SU-DHL-6 (cell line): Measurements from ENCODE around the gene ALDH1L2.

Experiments used
- H2AFZ ChIP-seq: fragments of 200-600 bp; sonication (generic); 2 replicates; pipeline ENCODE4 v1.6.1; 2014; ENCODE audit warnings: low read depth, mild to moderate bottlenecking, moderate library complexity, mixed read lengths, antibody characterized with exemption, low read length; ENCODE audit not compliant: severe bottlenecking
- H3F3A ChIP-seq: fragments of 200-600 bp; shearing (Covaris generic); 2 replicates; pipeline ENCODE4 v1.6.0; 2016; ENCODE audit warnings: antibody characterized with exemption, mild to moderate bottlenecking; ENCODE audit not compliant: insufficient read depth
- H3K27ac ChIP-seq: fragments of 200-600 bp; sonication (generic); 2 replicates; pipeline ENCODE4 v1.5.1; 2016; ENCODE audit warnings: low read depth, mild to moderate bottlenecking, low read length, moderate library complexity, mixed read lengths
- H3K27me3 ChIP-seq: fragments of 200-600 bp; sonication (generic), shearing (Covaris generic); 2 replicates; pipeline ENCODE4 v1.6.0; 2014; ENCODE audit warnings: mild to moderate bottlenecking, low read length
- H3K36me3 ChIP-seq: fragments of 200-600 bp; sonication (generic); 2 replicates; pipeline ENCODE4 v1.6.1; 2014; ENCODE audit warnings: mild to moderate bottlenecking, low read length, mixed read lengths
- H3K4me2 ChIP-seq: fragments of 300-600, 200-600 bp; shearing (Covaris generic), sonication (generic); 2 replicates; pipeline ENCODE4 v1.6.0; 2014; ENCODE audit warnings: low read length, low read depth, mild to moderate bottlenecking; ENCODE audit not compliant: poor library complexity, severe bottlenecking
- H3K4me3 ChIP-seq: fragments of 200-600 bp; sonication (generic); 2 replicates; pipeline ENCODE4 v1.5.1; 2014; ENCODE audit warnings: antibody characterized with exemption, low read length, mild to moderate bottlenecking, mixed read lengths; ENCODE audit not compliant: insufficient read depth, poor library complexity, severe bottlenecking
- H3K79me2 ChIP-seq: fragments of 200-600 bp; sonication (generic); 2 replicates; pipeline ENCODE4 v1.6.1; 2014; ENCODE audit warnings: mild to moderate bottlenecking, low read length, moderate library complexity; ENCODE audit not compliant: insufficient read depth
- H3K9ac ChIP-seq: fragments of 200-600 bp; sonication (generic); 2 replicates; pipeline ENCODE4 v1.7.0; 2014; ENCODE audit warnings: mild to moderate bottlenecking, low read length
- H3K9me2 ChIP-seq: fragments of 200-600 bp; sonication (generic); replicated peaks from 2 replicates; pipeline ENCODE4 v1.6.1; 2014; ENCODE audit warnings: low read length; ENCODE audit not compliant: insufficient read depth
- H3K9me3 ChIP-seq: fragments of 200-600 bp; sonication (generic); 2 replicates; pipeline ENCODE4 v1.6.1; 2014; ENCODE audit warnings: low read length, mixed read lengths; ENCODE audit not compliant: insufficient read depth
- H4K20me1 ChIP-seq: fragments of 200-600 bp; sonication (generic); 2 replicates; pipeline ENCODE4 v1.6.1; 2014; ENCODE audit warnings: low read depth, mild to moderate bottlenecking, antibody characterized with exemption, low read length, moderate library complexity, mixed read lengths
- EZH2phosphoT487 ChIP-seq: fragments of 200-600 bp; sonication (generic), shearing (Covaris generic); conservative IDR thresholded peaks from 2 replicates; pipeline ENCODE4 v1.6.1; 2018; ENCODE audit warnings: mild to moderate bottlenecking, antibody characterized with exemption, low read length, moderate library complexity, mixed read lengths
- TF ChIP-seq, protein P1 (sequence below): fragments of 200-600 bp; sonication (generic); IDR thresholded peaks from one replicate; pipeline ENCODE4 v1.5.1; 2017; ENCODE audit warnings: antibody characterized with exemption, mild to moderate bottlenecking, low read length, moderate library complexity; ENCODE audit not compliant: insufficient read depth, poor library complexity, severe bottlenecking

ALDH1L2 gene

DNA sequence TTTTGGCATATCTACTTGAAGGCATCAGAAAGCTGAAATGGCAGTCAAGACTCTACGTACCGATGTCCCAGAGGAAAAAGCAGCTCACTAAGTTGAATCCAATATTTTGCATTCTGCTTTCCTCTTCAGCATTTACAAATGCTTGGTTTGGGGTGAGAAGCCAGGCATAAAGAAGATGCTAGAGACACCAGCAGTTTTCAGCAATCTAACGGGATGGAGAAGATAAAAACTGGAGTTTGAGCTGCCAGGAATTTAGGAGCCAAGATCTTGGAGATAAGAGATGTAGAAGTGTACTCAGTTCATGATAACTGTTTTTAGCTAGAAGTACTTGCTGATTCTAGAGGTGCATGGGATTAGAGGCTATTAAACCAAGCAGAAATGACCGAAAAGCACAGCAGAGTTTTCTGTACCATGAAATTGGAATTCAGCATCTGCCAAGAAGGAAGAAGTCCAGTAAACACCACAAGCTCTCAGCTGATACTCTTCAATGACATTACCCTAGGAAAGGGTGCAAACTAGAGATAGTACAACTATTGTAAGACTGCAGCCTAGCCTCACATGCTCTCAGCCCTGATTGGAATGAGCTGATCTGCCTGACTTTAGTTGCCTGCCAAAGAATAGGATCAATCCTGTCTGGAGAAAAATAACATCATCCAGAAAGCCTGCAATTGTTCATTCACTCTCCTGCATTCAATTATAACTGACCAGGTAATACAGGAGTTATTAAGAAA lies 7.4 kb upstream of the ALDH1L2 start:
- Histone ChIP-seq H3K9me3 (no peaks in the 10 kb centered on the region), H3K36me3 (no peaks in the 10 kb centered on the region), H4K20me1 (no peaks in the 10 kb centered on the region), H2AFZ (no peak overlapping the region), H3K27ac (no peak overlapping the region), H3K4me2 (no peak overlapping the region), H3F3A (no peaks in the 10 kb centered on the region), H3K79me2 (no peaks in the 10 kb centered on the region), H3K9me2 (no peaks in the 10 kb centered on the region), H3K4me3 (no peak overlapping the region), H3K9ac (no peak overlapping the region), H3K27me3 (no peaks in the 10 kb centered on the region)
- no peak for TF ChIP-seq EZH2phosphoT487
- TF ChIP-seq, protein P1, sequence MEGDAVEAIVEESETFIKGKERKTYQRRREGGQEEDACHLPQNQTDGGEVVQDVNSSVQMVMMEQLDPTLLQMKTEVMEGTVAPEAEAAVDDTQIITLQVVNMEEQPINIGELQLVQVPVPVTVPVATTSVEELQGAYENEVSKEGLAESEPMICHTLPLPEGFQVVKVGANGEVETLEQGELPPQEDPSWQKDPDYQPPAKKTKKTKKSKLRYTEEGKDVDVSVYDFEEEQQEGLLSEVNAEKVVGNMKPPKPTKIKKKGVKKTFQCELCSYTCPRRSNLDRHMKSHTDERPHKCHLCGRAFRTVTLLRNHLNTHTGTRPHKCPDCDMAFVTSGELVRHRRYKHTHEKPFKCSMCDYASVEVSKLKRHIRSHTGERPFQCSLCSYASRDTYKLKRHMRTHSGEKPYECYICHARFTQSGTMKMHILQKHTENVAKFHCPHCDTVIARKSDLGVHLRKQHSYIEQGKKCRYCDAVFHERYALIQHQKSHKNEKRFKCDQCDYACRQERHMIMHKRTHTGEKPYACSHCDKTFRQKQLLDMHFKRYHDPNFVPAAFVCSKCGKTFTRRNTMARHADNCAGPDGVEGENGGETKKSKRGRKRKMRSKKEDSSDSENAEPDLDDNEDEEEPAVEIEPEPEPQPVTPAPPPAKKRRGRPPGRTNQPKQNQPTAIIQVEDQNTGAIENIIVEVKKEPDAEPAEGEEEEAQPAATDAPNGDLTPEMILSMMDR = no peak

DNA sequence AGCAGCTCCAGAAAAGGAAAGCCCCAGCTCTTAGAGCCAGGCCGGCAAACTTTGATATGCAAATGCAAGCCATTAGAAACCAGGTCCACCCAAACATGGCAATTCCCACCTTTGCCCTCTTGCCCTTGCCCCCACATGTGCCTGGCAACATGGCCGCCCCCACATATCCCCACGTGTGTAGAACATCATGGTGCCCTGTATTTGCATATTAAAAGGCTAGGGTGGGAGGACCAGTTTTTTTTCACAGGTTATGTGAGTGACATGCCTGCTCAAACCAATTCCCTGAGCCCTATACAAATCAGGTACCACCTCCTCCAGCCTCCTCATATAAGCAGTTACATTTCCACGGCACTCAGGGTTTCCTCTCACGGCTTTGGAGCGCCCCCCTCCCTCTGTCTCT lies 6.1 kb upstream of the ALDH1L2 start:
- H3F3A ChIP-seq = no peaks in the 10 kb centered on the region
- no peak overlapping the region for H3K27ac ChIP-seq
- no peak overlapping the region for H3K9ac ChIP-seq

DNA sequence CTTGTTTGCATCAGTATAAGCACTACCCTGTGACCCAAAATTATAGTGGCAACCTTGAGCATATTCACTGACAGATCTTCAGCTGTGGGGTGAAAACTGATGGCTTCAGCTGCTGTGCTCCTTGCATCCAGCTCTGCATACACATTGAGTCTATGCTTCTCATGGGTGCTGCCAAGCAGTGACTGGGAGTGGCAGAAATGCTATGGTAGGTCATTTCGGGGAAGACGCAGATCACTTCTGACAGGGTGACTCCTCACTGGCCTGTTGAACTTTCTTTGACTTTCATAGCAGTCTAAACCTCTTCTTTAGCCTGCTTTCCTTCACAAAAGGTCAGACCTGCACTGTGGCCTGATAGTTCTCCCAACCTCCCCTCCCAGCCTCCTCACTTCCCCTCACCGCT lies 5.6 kb upstream of the ALDH1L2 start:
- Histone ChIP-seq H3K9ac (no peak overlapping the region), H3K9me2 (no peaks in the 10 kb centered on the region), H3K27ac (no peak overlapping the region), H3K36me3 (no peaks in the 10 kb centered on the region), H3K4me3 (no peak overlapping the region), H4K20me1 (no peaks in the 10 kb centered on the region), H3K27me3 (no peaks in the 10 kb centered on the region), H3K9me3 (no peaks in the 10 kb centered on the region), H3K79me2 (no peaks in the 10 kb centered on the region), H3K4me2 (no peak overlapping the region), H3F3A (no peaks in the 10 kb centered on the region), H2AFZ (no peak overlapping the region)
- TF ChIP-seq, protein P1 = no peak
- no peak for TF ChIP-seq EZH2phosphoT487

More for the DNA sequence above, 6.1 kb upstream of the ALDH1L2 start:
- Histone ChIP-seq H3K79me2 (no peaks in the 10 kb centered on the region), H3K27me3 (no peaks in the 10 kb centered on the region), H3K4me3 (no peak overlapping the region), H3K36me3 (no peaks in the 10 kb centered on the region), H3K9me2 (no peaks in the 10 kb centered on the region), H3K4me2 (no peak overlapping the region), H3K9me3 (no peaks in the 10 kb centered on the region), H2AFZ (no peak overlapping the region), H4K20me1 (no peaks in the 10 kb centered on the region)
- no peak for TF ChIP-seq EZH2phosphoT487
- TF ChIP-seq, protein P1 = no peak
